ENCODE data around the gene CPEB1.

- no peak for TF ChIP-seq POLR2A (IDR thresholded peaks at IDR 0.05)
- TF ChIP-seq CTCF (IDR thresholded peaks at IDR 0.05) = no peak
These were observed 92.3 kb downstream of the CPEB1 start for GRCh38 chr15:82554849-82555248.

All from Peyer's patch (tissue), 4 donors.